HG02870 (cell line): ENCODE results near the gene ZBTB46.

Source experiments
- ATAC-seq: cut with Tn5 transposase; IDR thresholded peaks from one replicate; pipeline ENCODE4 v1.9.1; 2021; ENCODE audit warnings: mild to moderate bottlenecking, moderate library complexity; ENCODE audit not compliant: unreplicated experiment

The ZBTB46 gene

GRCh38 chr20:63839620-63840019 lies 8.6 kb upstream of the ZBTB46 start:
- no peak for ATAC-seq

- ATAC-seq = no peak
These were observed 6.4 kb upstream of the ZBTB46 start for GRCh38 chr20:63837479-63837878.

GRCh38 chr20:63836458-63837344 lies 5.6 kb upstream of the ZBTB46 start:
- ATAC-seq = no peak

GRCh38 chr20:63835021-63835858 lies 4.2 kb upstream of the ZBTB46 start:
- no peak for ATAC-seq

GRCh38 chr20:63834491-63834880 lies 3.4 kb upstream of the ZBTB46 start:
- ATAC-seq = no peak

- no peak for ATAC-seq
These were observed 2.9 kb upstream of the ZBTB46 start for GRCh38 chr20:63833776-63834490.

GRCh38 chr20:63831993-63832686 lies 1.1 kb upstream of the ZBTB46 start:
- ATAC-seq = no peak

GRCh38 chr20:63831646-63831992 lies 555 bp upstream of the ZBTB46 start:
- ATAC-seq = no peak

GRCh38 chr20:63829945-63830835 lies 874 bp downstream of the ZBTB46 start:
- ATAC-seq = no peak

GRCh38 chr20:63829603-63829944 lies 1.5 kb downstream of the ZBTB46 start:
- ATAC-seq = no peak

- ATAC-seq = no peak
These were observed 2.1 kb downstream of the ZBTB46 start for GRCh38 chr20:63828951-63829350.

GRCh38 chr20:63828545-63828944 lies 2.5 kb downstream of the ZBTB46 start:
- ATAC-seq = no peak

GRCh38 chr20:63828124-63828523 lies 2.9 kb downstream of the ZBTB46 start:
- ATAC-seq = no peak

GRCh38 chr20:63826753-63827152 lies 4.3 kb downstream of the ZBTB46 start:
- no peak for ATAC-seq

GRCh38 chr20:63825331-63826118 lies 5.5 kb downstream of the ZBTB46 start:
- ATAC-seq = no peak

GRCh38 chr20:63823691-63824311 lies 7.3 kb downstream of the ZBTB46 start:
- ATAC-seq = no peak

GRCh38 chr20:63822276-63822696 lies 8.8 kb downstream of the ZBTB46 start:
- ATAC-seq = no peak

- ATAC-seq = no peak
These were observed 9.3 kb downstream of the ZBTB46 start for GRCh38 chr20:63821811-63822210.
